HCT116 (cell line): ENCODE measurements around the gene MCF2L. TPM values are rescaled to one million over a fixed set of nuclear protein-coding genes. Genes with fewer than 3 reads are reported as not detected.

Experiments
- ATAC-seq: fragments of 200-7000 bp; cut with Tn5 transposase; 2 replicates; pipeline ENCODE4 v1.9.1; 2020; ENCODE audit warnings: mild to moderate bottlenecking, moderate library complexity
- BruUV-seq: library from RNA; stranded (reverse); fragments of 400-500 nt; replicated peaks from 2 replicates; lab custom pipeline; 2021; lab: Mats Ljungman, UMichigan
- CTCF ChIA-PET: fragments of 300-600 bp; sonication (Branson Sonifier 250); formaldehyde crosslinking; loops from one replicate; lab custom pipeline; 2021; ENCODE audit warnings: antibody characterized with exemption; lab: Charles Lee
- POLR2A ChIA-PET: fragments of 300-600, 350-600 bp; sonication (Branson Sonifier 250); formaldehyde crosslinking; loops from one replicate; lab custom pipeline; 2021; ENCODE audit warnings: antibody characterized with exemption; lab: Charles Lee
- RAD21 ChIA-PET, 2 experiments: fragments of 300-600 bp; sonication (Branson Sonifier 250); formaldehyde crosslinking; loops; one replicate each; lab custom pipeline; 2023; ENCODE audit warnings: low total read pairs in 2 of 2; ENCODE audit not compliant: uncharacterized antibody in 2 of 2, unreplicated experiment in 2 of 2, low non-redundant PET in 1 of 2; lab: Charles Lee
- DNase-seq: peaks from one replicate; pipeline ENCODE4 v3.0.0-alpha.2; 2010; ENCODE audit warnings: low read depth, low spot score
- H2AFZ ChIP-seq: fragments of 200-600 bp; shearing (Covaris generic), sonication (generic); 2 replicates; pipeline ENCODE4 v1.6.1; 2017; ENCODE audit warnings: low read depth, mixed run types, mixed read lengths, antibody characterized with exemption, low read length; ENCODE audit not compliant: poor library complexity, severe bottlenecking
- H3K27ac ChIP-seq: 2 replicates; pipeline ENCODE4 v1.5.1; 2012; ENCODE audit warnings: low read depth, low read length
- H3K27me3 ChIP-seq: fragments of 200-600 bp; sonication (generic); 2 replicates; pipeline ENCODE4 v1.6.1; 2016; ENCODE audit warnings: mixed run types, low read length, mixed read lengths; ENCODE audit not compliant: insufficient read depth
- H3K36me3 ChIP-seq, 2 experiments: fragments of 200-500 bp in 1 of 2; fragments of 200-600 bp in 1 of 2; sonication (Bioruptor generic) in 1 of 2; sonication (generic) in 1 of 2; 2 replicates each; pipeline versions ENCODE4 v1.5.1 to v1.6.1; 2014 to 2016; ENCODE audit warnings: low read length in 2 of 2, inconsistent platforms in 1 of 2, mixed read lengths in 1 of 2, mixed run types in 1 of 2; ENCODE audit not compliant: insufficient read depth in 2 of 2, control insufficient read depth in 1 of 2
- H3K4me1 ChIP-seq, 2 experiments: fragments of 200-600 bp in 1 of 2; sonication (generic) in 1 of 2; 2 replicates each; pipeline versions ENCODE4 v1.5.1 to v1.6.1; 2012 to 2017; ENCODE audit warnings: low read length in 2 of 2, inconsistent platforms in 1 of 2, mild to moderate bottlenecking in 1 of 2, mixed read lengths in 1 of 2, mixed run types in 1 of 2, moderate library complexity in 1 of 2; ENCODE audit not compliant: insufficient read depth in 2 of 2, control insufficient read depth in 1 of 2
- H3K4me2 ChIP-seq: fragments of 200-600 bp; sonication (generic); 2 replicates; pipeline ENCODE4 v1.6.1; 2017; ENCODE audit warnings: mixed run types, low read length, mixed read lengths
- H3K4me3 ChIP-seq, 2 experiments: fragments of 200-600 bp in 1 of 2; sonication (generic) in 1 of 2; replicated peaks in 1 of 2; 2 replicates each; pipeline ENCODE4 v1.5.1; 2011 to 2016; ENCODE audit warnings: low read length in 2 of 2, control low read depth in 1 of 2, low read depth in 1 of 2, mild to moderate bottlenecking in 1 of 2, mixed read lengths in 1 of 2, mixed run types in 1 of 2
- H3K79me2 ChIP-seq: fragments of 200-600 bp; sonication (generic); 2 replicates; pipeline ENCODE4 v1.6.1; 2017; ENCODE audit warnings: mild to moderate bottlenecking, mixed run types, low read length, moderate library complexity, mixed read lengths; ENCODE audit not compliant: insufficient read depth
- H3K9ac ChIP-seq: fragments of 200-600 bp; sonication (generic); 2 replicates; pipeline ENCODE4 v1.6.1; 2016; ENCODE audit warnings: low read length, mixed read lengths
- H3K9me2 ChIP-seq: fragments of 200-600 bp; sonication (generic), shearing (Covaris generic); 2 replicates; pipeline ENCODE4 v1.6.1; 2017; ENCODE audit warnings: mixed run types, mild to moderate bottlenecking, moderate library complexity; ENCODE audit not compliant: insufficient read depth
- H3K9me3 ChIP-seq, 2 experiments: fragments of 200-500 bp in 1 of 2; fragments of 200-600 bp in 1 of 2; sonication (Bioruptor generic) in 1 of 2; sonication (generic) in 1 of 2; 2 replicates each; pipeline ENCODE4 v1.6.1; 2014 to 2017; ENCODE audit warnings: low read length in 2 of 2, mixed read lengths in 2 of 2, inconsistent platforms in 1 of 2, low read depth in 1 of 2, mild to moderate bottlenecking in 1 of 2, mixed run types in 1 of 2, moderate library complexity in 1 of 2; ENCODE audit not compliant: control insufficient read depth in 1 of 2, insufficient read depth in 1 of 2
- H4K20me1 ChIP-seq: fragments of 200-600 bp; sonication (generic), shearing (Covaris generic); 2 replicates; pipeline ENCODE4 v1.6.1; 2017; ENCODE audit warnings: mixed run types, mild to moderate bottlenecking, moderate library complexity; ENCODE audit not compliant: insufficient read depth
- CTCF ChIP-seq, 3 experiments: fragments of 200-600 bp in 1 of 3; sonication (generic) in 1 of 3; IDR thresholded peaks in 2 of 3; conservative IDR thresholded peaks in 1 of 3; 2 replicates each; pipeline ENCODE4 v1.5.1; 2012 to 2017; ENCODE audit warnings: low read depth in 2 of 3, low read length in 2 of 3, antibody characterized with exemption in 1 of 3, borderline replicate concordance in 1 of 3, control low read depth in 1 of 3, mild to moderate bottlenecking in 1 of 3, mixed read lengths in 1 of 3, mixed run types in 1 of 3, moderate library complexity in 1 of 3; ENCODE audit not compliant: insufficient read depth in 1 of 3
- EGR1 ChIP-seq: IDR thresholded peaks from 2 replicates; pipeline ENCODE4 v1.6.1; 2012; ENCODE audit warnings: low read depth
- POLR2A ChIP-seq: IDR thresholded peaks from 2 replicates; pipeline ENCODE4 v1.7.0; 2011; ENCODE audit warnings: borderline replicate concordance; ENCODE audit not compliant: insufficient read depth, insufficient read length; ENCODE audit errors: extremely low read depth
- POLR2AphosphoS5 ChIP-seq: IDR thresholded peaks from 2 replicates; pipeline ENCODE4 v1.6.1; 2011; ENCODE audit warnings: mild to moderate bottlenecking, low read depth, low read length, moderate library complexity
- RAD21 ChIP-seq: IDR thresholded peaks from 2 replicates; pipeline ENCODE4 v1.6.1; 2012; ENCODE audit warnings: low read depth, mild to moderate bottlenecking
- REST ChIP-seq: IDR thresholded peaks from 2 replicates; pipeline ENCODE4 v1.6.1; 2012; ENCODE audit warnings: low read depth
- SIN3A ChIP-seq: IDR thresholded peaks from 2 replicates; pipeline ENCODE4 v1.6.1; 2012; ENCODE audit warnings: low read depth
- SRF ChIP-seq: IDR thresholded peaks from 2 replicates; pipeline ENCODE4 v1.6.1; 2012; ENCODE audit warnings: low read depth
- YY1 ChIP-seq: IDR thresholded peaks from 2 replicates; pipeline ENCODE4 v1.6.1; 2011; ENCODE audit warnings: low read length, low read depth, moderate library complexity, mild to moderate bottlenecking; ENCODE audit not compliant: insufficient replicate concordance; ENCODE audit errors: extremely low read depth
- intact Hi-C: fragments of 100-400 bp; cut with micrococcal nuclease; formaldehyde crosslinking; loops from 2 replicates; pipeline ENCODE4 v1.10.0; 2022
- total RNA-seq: library from RNA; stranded (reverse); gene quantifications from one replicate; pipeline ENCODE4 v1.2.1, GENCODE V29; 2021; ENCODE audit not compliant: unreplicated experiment
- TF ChIP-seq, protein P1 (sequence below): IDR thresholded peaks from 2 replicates; pipeline ENCODE4 v1.6.1; 2012

The MCF2L gene
- total RNA-seq, 1 experiment from 2014 or later = 19.3 TPM

DNA sequence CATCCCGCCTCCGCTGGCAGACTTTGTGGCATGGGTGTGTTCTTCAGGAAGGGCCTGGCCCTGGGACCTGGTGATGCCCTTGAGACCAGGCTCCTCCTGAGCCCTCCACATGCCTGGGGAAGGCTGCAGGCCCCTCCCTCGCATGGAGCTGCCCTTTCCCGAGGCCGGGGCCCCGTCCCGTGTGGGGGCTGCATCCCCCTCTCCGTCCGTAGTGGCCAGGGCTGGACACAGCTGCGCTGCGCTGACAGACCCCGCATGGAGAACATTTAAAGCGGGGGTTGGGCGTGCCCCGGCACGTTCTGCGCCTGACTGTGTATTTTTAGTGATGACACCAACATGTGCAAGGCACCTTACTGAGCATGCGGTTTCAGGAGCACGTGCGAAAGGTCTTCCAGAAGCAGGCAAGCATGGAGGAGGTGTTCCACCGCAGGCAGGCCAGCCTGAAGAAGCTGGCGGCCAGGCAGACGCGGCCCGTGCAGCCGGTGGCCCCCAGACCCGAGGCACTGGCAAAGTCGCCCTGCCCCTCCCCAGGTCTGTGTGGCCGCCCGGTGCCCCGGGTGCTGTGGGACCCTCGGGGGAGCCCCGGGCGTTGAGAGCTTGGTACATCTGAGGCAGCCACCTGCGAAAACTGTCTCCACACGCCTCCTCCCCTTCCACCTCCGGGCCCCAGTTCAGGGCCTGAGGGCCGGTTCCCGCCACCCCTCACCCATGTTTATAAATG, 107.8 kb downstream of the MCF2L start:
- BruUV-seq = no TSS peak
- TF ChIP-seq POLR2AphosphoS5 (no peak), RAD21 (no peak), SRF (no peak), POLR2A (no peak), CTCF (IDR thresholded peaks at IDR 0.05 in 2 of 3, conservative IDR thresholded peaks at IDR 0.05 in 1 of 3; ENCODE audit: borderline replicate concordance in 1 of 3, insufficient read depth in 1 of 3, low read depth in 2 of 3, low read length in 2 of 3) (no peak), YY1 (no peak), SIN3A (no peak), EGR1 (no peak), REST (no peak)
- TF ChIP-seq, protein P1, sequence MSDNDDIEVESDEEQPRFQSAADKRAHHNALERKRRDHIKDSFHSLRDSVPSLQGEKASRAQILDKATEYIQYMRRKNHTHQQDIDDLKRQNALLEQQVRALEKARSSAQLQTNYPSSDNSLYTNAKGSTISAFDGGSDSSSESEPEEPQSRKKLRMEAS = no peak
- TF ChIP-seq, all 23 proteins: peak for 0
- CTCF ChIA-PET = no interaction called here

More for the DNA sequence above, 107.8 kb downstream of the MCF2L start:
- H3K27ac ChIP-seq = no peak overlapping the region
- H3K27me3 ChIP-seq = no peaks in the 10 kb centered on the region
- no peaks in the 10 kb centered on the region for H3K4me1 ChIP-seq
- H3K9me3 ChIP-seq = no peaks in the 10 kb centered on the region
- intact Hi-C loops = no loop called here
- no peak overlapping the region for H2AFZ ChIP-seq
- no peak overlapping the region for H3K4me3 ChIP-seq
- DNase-seq = no peak
- no peak overlapping the region for H3K4me2 ChIP-seq
- no peaks in the 10 kb centered on the region for H3K79me2 ChIP-seq
- ChIA-PET POLR2A (no interaction called here), RAD21 (no interaction called here)
- H3K9ac ChIP-seq = no peak overlapping the region
- H3K9me2 ChIP-seq = no peaks in the 10 kb centered on the region
- no peak for ATAC-seq
- no peaks in the 10 kb centered on the region for H3K36me3 ChIP-seq
- no peaks in the 10 kb centered on the region for H4K20me1 ChIP-seq
